ENCODE measurements around the gene ARHGAP26. TPM values are rescaled to one million over a fixed set of nuclear protein-coding genes. Genes with fewer than 3 reads are reported as not detected.

ARHGAP26 gene
- total and polyA plus RNA-seq, 2 experiments from 2014 or later = 9.5 to 16.8 TPM

DNA sequence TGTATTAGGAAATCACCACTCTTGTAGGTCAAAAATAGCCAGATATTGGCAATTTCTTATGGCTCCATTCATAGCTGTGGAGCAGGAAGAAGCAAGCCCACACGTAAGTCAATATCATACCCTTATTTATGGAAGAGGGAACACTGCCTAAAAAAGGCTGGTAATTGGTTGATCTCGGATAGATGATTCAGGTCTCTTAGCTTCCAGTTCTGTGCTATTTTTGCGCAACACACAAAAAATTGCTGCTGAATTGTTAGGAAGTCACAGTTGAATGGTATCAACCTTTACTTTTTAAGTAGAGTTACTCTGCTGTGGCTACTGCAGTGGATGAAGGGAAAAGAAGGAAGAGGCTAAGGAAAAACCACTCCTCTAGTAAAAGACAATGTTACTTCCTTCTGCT lies 168.8 kb downstream of the ARHGAP26 start (continued):
- TF ChIP-seq ZNF462 (CRISPR knock-in tag; IDR thresholded peaks at IDR 0.05) = no peak
- TF ChIP-seq EZH2 (IDR thresholded peaks at IDR 0.05; ENCODE audit: low read depth, unreplicated experiment) = no peak

- Histone ChIP-seq H3K4me2 (no peak overlapping the region), H3K36me3 (ENCODE audit: insufficient read depth) (no peaks in the 10 kb centered on the region), H3F3A (replicated peaks; ENCODE audit: low read depth) (no peaks in the 10 kb centered on the region), H3K4me3 (no peak overlapping the region), H3K27ac (ENCODE audit: low read depth) (no peak overlapping the region), H3K27me3 (ENCODE audit: insufficient read depth) (no peaks in the 10 kb centered on the region), H2AFZ (no peak overlapping the region), H3K79me2 (replicated peaks; ENCODE audit: insufficient read depth) (no peaks in the 10 kb centered on the region; the same call in 1 of the 2 replicates), H3K9me2 (ENCODE audit: insufficient read depth) (no peaks in the 10 kb centered on the region), H3K4me1 (ENCODE audit: insufficient read depth) (no peaks in the 10 kb centered on the region), H4K20me1 (replicated peaks; ENCODE audit: insufficient read depth) (no peaks in the 10 kb centered on the region; the same call in 1 of the 2 replicates)
- no peaks in the 10 kb centered on the region for H3K27me3 Mint-ChIP-seq (ENCODE audit: insufficient read depth, low read depth, poor library complexity)
- H3K27ac Mint-ChIP-seq = no peak overlapping the region
- H3K9me3 Mint-ChIP-seq = no peaks in the 10 kb centered on the region
- no peaks in the 10 kb centered on the region; the same call in 2 of the 3 replicates for H3K4me1 Mint-ChIP-seq
- no peak overlapping the region for H3K4me3 Mint-ChIP-seq
- ATAC-seq = no peak
- no peak for DNase-seq (ENCODE audit: low spot score)
- no peaks in the 10 kb centered on the region for H3K36me3 Mint-ChIP-seq (ENCODE audit: low read depth)
- no peak for TF ChIP-seq ZNF462 (CRISPR knock-in tag; IDR thresholded peaks at IDR 0.05)
- TF ChIP-seq, protein P1, sequence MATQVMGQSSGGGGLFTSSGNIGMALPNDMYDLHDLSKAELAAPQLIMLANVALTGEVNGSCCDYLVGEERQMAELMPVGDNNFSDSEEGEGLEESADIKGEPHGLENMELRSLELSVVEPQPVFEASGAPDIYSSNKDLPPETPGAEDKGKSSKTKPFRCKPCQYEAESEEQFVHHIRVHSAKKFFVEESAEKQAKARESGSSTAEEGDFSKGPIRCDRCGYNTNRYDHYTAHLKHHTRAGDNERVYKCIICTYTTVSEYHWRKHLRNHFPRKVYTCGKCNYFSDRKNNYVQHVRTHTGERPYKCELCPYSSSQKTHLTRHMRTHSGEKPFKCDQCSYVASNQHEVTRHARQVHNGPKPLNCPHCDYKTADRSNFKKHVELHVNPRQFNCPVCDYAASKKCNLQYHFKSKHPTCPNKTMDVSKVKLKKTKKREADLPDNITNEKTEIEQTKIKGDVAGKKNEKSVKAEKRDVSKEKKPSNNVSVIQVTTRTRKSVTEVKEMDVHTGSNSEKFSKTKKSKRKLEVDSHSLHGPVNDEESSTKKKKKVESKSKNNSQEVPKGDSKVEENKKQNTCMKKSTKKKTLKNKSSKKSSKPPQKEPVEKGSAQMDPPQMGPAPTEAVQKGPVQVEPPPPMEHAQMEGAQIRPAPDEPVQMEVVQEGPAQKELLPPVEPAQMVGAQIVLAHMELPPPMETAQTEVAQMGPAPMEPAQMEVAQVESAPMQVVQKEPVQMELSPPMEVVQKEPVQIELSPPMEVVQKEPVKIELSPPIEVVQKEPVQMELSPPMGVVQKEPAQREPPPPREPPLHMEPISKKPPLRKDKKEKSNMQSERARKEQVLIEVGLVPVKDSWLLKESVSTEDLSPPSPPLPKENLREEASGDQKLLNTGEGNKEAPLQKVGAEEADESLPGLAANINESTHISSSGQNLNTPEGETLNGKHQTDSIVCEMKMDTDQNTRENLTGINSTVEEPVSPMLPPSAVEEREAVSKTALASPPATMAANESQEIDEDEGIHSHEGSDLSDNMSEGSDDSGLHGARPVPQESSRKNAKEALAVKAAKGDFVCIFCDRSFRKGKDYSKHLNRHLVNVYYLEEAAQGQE (IDR thresholded peaks at IDR 0.05; ENCODE audit: unreplicated experiment) = no peak
Measured at GRCh38 chr5:142939884-142940283, 169.7 kb downstream of the ARHGAP26 start.

Measured in GM23338 (cell line).